ENCODE results near the gene SUSD4. TPM values are rescaled to one million over a fixed set of nuclear protein-coding genes. Genes with fewer than 3 reads are reported as not detected.

SUSD4 gene
- total and polyA plus RNA-seq, 2 of the 8 experiments (the other 6 are each of a cell fraction or from before 2014, with no cell fraction given) = 3.9 to 5.2 TPM

DNA sequence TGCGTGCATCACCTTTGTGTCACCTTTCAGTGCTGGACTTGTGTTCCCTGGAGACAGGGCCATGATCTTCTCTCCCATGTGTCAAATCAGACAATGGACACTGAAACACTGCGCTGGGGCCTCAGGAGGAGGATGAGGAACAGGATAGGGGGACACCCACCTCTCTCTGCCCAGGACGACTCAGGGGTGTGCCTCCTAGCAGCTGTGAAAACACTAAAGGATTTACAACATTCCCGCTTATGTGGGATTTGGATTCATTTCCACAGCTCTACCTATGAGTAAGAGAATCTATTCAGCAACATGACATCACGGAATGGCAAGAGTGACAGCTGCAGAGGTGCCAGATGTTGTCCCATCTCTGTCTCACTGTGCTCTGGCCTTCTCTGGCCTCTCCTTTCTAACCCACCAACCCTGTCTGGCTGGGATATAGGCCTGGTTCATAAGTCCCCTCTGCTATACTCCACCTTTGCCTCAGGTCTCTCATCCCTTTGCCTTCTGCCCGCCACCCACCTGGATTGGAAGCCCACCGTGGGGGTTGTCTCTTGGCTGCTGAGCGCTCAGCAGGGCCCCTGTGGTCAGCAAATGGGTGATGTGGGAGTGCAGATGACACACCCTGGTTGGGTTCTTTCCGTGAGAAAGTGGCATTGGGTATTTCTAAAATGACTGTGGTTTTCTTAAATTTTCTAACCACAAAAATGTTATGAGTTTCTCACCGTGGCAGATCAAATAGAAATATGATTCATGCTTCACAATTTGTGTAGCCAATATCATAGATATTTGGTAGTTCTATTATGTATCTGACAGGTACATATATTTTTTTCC is 173.9 kb downstream of the SUSD4 start:
- Histone ChIP-seq H3K79me1 (ENCODE audit: low read depth, low read length) (no peaks in the 10 kb centered on the region), H4K20me1 (replicated peaks in 1 of 2; ENCODE audit: control insufficient read depth in 1 of 2, insufficient read depth in 2 of 2, low read length in 2 of 2) (no peaks in the 10 kb centered on the region)
- TF ChIP-seq HDAC2 (IDR thresholded peaks at IDR 0.05; ENCODE audit: borderline replicate concordance in 1 of 2, low read depth in 2 of 2, low read length in 2 of 2) (no peak), SP1 (IDR thresholded peaks at IDR 0.05; ENCODE audit: low read depth, low read length) (no peak), KDM5A (IDR thresholded peaks at IDR 0.05; ENCODE audit: low read length) (no peak), FOSL1 (IDR thresholded peaks at IDR 0.05; ENCODE audit: insufficient read depth, low read depth, low read length) (no peak), SUZ12 (IDR thresholded peaks at IDR 0.05; ENCODE audit: low read length) (no peak)
- TF ChIP-seq, protein P1, sequence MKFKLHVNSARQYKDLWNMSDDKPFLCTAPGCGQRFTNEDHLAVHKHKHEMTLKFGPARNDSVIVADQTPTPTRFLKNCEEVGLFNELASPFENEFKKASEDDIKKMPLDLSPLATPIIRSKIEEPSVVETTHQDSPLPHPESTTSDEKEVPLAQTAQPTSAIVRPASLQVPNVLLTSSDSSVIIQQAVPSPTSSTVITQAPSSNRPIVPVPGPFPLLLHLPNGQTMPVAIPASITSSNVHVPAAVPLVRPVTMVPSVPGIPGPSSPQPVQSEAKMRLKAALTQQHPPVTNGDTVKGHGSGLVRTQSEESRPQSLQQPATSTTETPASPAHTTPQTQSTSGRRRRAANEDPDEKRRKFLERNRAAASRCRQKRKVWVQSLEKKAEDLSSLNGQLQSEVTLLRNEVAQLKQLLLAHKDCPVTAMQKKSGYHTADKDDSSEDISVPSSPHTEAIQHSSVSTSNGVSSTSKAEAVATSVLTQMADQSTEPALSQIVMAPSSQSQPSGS (IDR thresholded peaks at IDR 0.05; ENCODE audit: low read length) = no peak
- TF ChIP-seq, protein P2, sequence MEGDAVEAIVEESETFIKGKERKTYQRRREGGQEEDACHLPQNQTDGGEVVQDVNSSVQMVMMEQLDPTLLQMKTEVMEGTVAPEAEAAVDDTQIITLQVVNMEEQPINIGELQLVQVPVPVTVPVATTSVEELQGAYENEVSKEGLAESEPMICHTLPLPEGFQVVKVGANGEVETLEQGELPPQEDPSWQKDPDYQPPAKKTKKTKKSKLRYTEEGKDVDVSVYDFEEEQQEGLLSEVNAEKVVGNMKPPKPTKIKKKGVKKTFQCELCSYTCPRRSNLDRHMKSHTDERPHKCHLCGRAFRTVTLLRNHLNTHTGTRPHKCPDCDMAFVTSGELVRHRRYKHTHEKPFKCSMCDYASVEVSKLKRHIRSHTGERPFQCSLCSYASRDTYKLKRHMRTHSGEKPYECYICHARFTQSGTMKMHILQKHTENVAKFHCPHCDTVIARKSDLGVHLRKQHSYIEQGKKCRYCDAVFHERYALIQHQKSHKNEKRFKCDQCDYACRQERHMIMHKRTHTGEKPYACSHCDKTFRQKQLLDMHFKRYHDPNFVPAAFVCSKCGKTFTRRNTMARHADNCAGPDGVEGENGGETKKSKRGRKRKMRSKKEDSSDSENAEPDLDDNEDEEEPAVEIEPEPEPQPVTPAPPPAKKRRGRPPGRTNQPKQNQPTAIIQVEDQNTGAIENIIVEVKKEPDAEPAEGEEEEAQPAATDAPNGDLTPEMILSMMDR (IDR thresholded peaks at IDR 0.05; ENCODE audit: control extremely low read depth in 1 of 3, insufficient read depth in 1 of 3, low read depth in 1 of 3, low read length in 3 of 3) = no peak

More for the DNA sequence above, 173.9 kb downstream of the SUSD4 start:
- H3K4me1 ChIP-seq (replicated peaks in 1 of 4; ENCODE audit: control insufficient read depth in 3 of 4, insufficient read depth in 4 of 4, low read length in 3 of 4) = no peaks in the 10 kb centered on the region
- FAIRE-seq (no peak), DNase-seq (ENCODE audit: low read depth in 1 of 2, low spot score in 2 of 2) (peak in 1 of 2 experiments; percentile 17)
- no peak overlapping the region for H2BK12ac ChIP-seq (ENCODE audit: low read depth, low read length)
- H3K23me2 ChIP-seq (ENCODE audit: low read depth, low read length) = no peaks in the 10 kb centered on the region
- H3K79me2 ChIP-seq (ENCODE audit: control insufficient read depth in 1 of 2, insufficient read depth in 2 of 2, low read length in 2 of 2) = no peaks in the 10 kb centered on the region
- H3K9ac ChIP-seq (replicated peaks in 1 of 4; ENCODE audit: extremely low read depth in 1 of 4, low read depth in 3 of 4, low read length in 3 of 4) = no peak overlapping the region
- H2BK120ac ChIP-seq (replicated peaks; ENCODE audit: low read depth, low read length) = no peak overlapping the region
- no peaks in the 10 kb centered on the region for H3K36me3 ChIP-seq (ENCODE audit: control insufficient read depth in 2 of 4, insufficient read depth in 4 of 4, low read length in 3 of 4)
- no peaks in the 10 kb centered on the region; a peak in 1 of 7 replicates for H3K27me3 ChIP-seq (replicated peaks in 1 of 4; ENCODE audit: control insufficient read depth in 3 of 4, extremely low read depth in 1 of 4, insufficient read depth in 3 of 4, low read length in 3 of 4)
- CTCF ChIA-PET (ENCODE audit: partially characterized antibody) = interaction anchor here (1.3 kb wide), 1 partner anchor 15 kb away, joined by 4 read pairs; no protein-coding TSS in a partner anchor
- no peak overlapping the region for H2AFZ ChIP-seq (ENCODE audit: low read length)
- no peak overlapping the region for H4K5ac ChIP-seq (ENCODE audit: insufficient read length, low read depth, low read length)
- no peak overlapping the region for H4K91ac ChIP-seq (replicated peaks; ENCODE audit: insufficient read length, low read length)
- H3K56ac ChIP-seq (replicated peaks; ENCODE audit: insufficient read length, low read depth, low read length) = no peak overlapping the region
- H3K9me3 ChIP-seq (ENCODE audit: insufficient read depth in 2 of 2, low read depth in 1 of 2, low read length in 1 of 2) = no peaks in the 10 kb centered on the region
- WGBS, 2 experiments (ENCODE audit: extremely low coverage in 1 of 2, insufficient coverage in 1 of 2, insufficient read length in 1 of 2, insufficient replicate concordance in 2 of 2, low coverage in 1 of 2, low lambda C conversion rate in 2 of 2, missing lambda C conversion rate in 1 of 2) = 87% methylated on average over 10 of the region's 10 CpGs; no CpG with 5 or more reads in 1 of the 2 experiments
- no peak overlapping the region for H3K23ac ChIP-seq (ENCODE audit: insufficient read length)
- no peak overlapping the region for H4K8ac ChIP-seq (ENCODE audit: extremely low read depth, insufficient read depth, low read length)
- H3K18ac ChIP-seq (ENCODE audit: extremely low read depth, low read length) = no peak overlapping the region
- H3K4me2 ChIP-seq (ENCODE audit: insufficient read depth in 1 of 2, low read depth in 2 of 2, low read length in 2 of 2) = no peak overlapping the region
- no peak overlapping the region for H3K27ac ChIP-seq (ENCODE audit: low read depth, low read length)
- H2BK20ac ChIP-seq (ENCODE audit: low read length) = no peak overlapping the region
- POLR2A ChIA-PET (ENCODE audit: partially characterized antibody) = no interaction called here
- H3K14ac ChIP-seq (ENCODE audit: insufficient read length) = no peak overlapping the region
- H3K4me3 ChIP-seq (ENCODE audit: extremely low read depth in 1 of 4, insufficient read depth in 2 of 4, low read depth in 3 of 4, low read length in 4 of 4) = no peak overlapping the region
- H2BK15ac ChIP-seq (ENCODE audit: low read length) = no peak overlapping the region
- H2BK5ac ChIP-seq (ENCODE audit: low read depth, low read length) = no peak overlapping the region
- no peak overlapping the region for H2AK5ac ChIP-seq (ENCODE audit: low read depth, low read length)
- H3K4ac ChIP-seq (replicated peaks; ENCODE audit: insufficient read length, low read depth, low read length) = no peak overlapping the region

Measured in H1 (cell line).